Measurements from ENCODE around the gene ITSN1.

Gene ITSN1

DNA sequence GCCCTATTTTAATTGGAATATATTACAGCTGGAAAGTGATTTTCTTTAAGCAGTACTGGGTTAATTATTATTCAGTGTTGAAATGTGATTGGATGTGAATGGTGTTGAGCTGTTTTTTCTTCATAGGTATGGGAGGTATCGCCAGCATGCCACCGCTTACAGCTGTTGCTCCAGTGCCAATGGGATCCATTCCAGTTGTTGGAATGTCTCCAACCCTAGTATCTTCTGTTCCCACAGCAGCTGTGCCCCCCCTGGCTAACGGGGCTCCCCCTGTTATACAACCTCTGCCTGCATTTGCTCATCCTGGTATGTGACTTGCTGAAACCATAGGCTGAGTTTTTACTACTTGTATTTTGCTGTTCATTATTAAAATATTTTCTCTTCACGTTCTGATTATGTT is 107.7 kb downstream of the ITSN1 start:
- TF ChIP-seq ISL1 (CRISPR knock-in tag; IDR thresholded peaks at IDR 0.05), result no peak
- TF ChIP-seq, protein P1, sequence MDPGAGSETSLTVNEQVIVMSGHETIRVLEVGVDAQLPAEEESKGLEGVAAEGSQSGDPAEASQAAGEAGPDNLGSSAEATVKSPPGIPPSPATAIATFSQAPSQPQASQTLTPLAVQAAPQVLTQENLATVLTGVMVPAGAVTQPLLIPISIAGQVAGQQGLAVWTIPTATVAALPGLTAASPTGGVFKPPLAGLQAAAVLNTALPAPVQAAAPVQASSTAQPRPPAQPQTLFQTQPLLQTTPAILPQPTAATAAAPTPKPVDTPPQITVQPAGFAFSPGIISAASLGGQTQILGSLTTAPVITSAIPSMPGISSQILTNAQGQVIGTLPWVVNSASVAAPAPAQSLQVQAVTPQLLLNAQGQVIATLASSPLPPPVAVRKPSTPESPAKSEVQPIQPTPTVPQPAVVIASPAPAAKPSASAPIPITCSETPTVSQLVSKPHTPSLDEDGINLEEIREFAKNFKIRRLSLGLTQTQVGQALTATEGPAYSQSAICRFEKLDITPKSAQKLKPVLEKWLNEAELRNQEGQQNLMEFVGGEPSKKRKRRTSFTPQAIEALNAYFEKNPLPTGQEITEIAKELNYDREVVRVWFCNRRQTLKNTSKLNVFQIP (CRISPR knock-in tag; IDR thresholded peaks at IDR 0.05; ENCODE audit: borderline replicate concordance, low read depth), result no peak
- no peak for TF ChIP-seq ZC3H10 (CRISPR knock-in tag; IDR thresholded peaks at IDR 0.05)
- TF ChIP-seq CSDC2 (CRISPR knock-in tag; IDR thresholded peaks at IDR 0.05), result no peak
- no peak for TF ChIP-seq SNAI2 (CRISPR knock-in tag; IDR thresholded peaks at IDR 0.05)
- no peak for TF ChIP-seq OSR1 (CRISPR knock-in tag; IDR thresholded peaks at IDR 0.05)
- TF ChIP-seq, protein P2, sequence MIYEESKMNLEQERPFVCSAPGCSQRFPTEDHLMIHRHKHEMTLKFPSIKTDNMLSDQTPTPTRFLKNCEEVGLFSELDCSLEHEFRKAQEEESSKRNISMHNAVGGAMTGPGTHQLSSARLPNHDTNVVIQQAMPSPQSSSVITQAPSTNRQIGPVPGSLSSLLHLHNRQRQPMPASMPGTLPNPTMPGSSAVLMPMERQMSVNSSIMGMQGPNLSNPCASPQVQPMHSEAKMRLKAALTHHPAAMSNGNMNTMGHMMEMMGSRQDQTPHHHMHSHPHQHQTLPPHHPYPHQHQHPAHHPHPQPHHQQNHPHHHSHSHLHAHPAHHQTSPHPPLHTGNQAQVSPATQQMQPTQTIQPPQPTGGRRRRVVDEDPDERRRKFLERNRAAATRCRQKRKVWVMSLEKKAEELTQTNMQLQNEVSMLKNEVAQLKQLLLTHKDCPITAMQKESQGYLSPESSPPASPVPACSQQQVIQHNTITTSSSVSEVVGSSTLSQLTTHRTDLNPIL (CRISPR knock-in tag; IDR thresholded peaks at IDR 0.05; ENCODE audit: low read depth), result no peak
- TF ChIP-seq, protein P3, sequence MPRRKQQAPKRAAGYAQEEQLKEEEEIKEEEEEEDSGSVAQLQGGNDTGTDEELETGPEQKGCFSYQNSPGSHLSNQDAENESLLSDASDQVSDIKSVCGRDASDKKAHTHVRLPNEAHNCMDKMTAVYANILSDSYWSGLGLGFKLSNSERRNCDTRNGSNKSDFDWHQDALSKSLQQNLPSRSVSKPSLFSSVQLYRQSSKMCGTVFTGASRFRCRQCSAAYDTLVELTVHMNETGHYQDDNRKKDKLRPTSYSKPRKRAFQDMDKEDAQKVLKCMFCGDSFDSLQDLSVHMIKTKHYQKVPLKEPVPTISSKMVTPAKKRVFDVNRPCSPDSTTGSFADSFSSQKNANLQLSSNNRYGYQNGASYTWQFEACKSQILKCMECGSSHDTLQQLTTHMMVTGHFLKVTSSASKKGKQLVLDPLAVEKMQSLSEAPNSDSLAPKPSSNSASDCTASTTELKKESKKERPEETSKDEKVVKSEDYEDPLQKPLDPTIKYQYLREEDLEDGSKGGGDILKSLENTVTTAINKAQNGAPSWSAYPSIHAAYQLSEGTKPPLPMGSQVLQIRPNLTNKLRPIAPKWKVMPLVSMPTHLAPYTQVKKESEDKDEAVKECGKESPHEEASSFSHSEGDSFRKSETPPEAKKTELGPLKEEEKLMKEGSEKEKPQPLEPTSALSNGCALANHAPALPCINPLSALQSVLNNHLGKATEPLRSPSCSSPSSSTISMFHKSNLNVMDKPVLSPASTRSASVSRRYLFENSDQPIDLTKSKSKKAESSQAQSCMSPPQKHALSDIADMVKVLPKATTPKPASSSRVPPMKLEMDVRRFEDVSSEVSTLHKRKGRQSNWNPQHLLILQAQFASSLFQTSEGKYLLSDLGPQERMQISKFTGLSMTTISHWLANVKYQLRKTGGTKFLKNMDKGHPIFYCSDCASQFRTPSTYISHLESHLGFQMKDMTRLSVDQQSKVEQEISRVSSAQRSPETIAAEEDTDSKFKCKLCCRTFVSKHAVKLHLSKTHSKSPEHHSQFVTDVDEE (CRISPR knock-in tag; IDR thresholded peaks at IDR 0.05), result no peak
- no peak for TF ChIP-seq RARB (CRISPR knock-in tag; IDR thresholded peaks at IDR 0.05)
- no peak for TF ChIP-seq ZNF8 (CRISPR knock-in tag; IDR thresholded peaks at IDR 0.05)
- TF ChIP-seq ZFP3 (CRISPR knock-in tag; IDR thresholded peaks at IDR 0.05), result no peak
- TF ChIP-seq ZNF565 (CRISPR knock-in tag; conservative IDR thresholded peaks at IDR 0.05; ENCODE audit: low read depth), result no peak
- no peak for TF ChIP-seq GLIS3 (CRISPR knock-in tag; IDR thresholded peaks at IDR 0.05)
- no peak for TF ChIP-seq TCF4 (CRISPR knock-in tag; IDR thresholded peaks at IDR 0.05; ENCODE audit: borderline replicate concordance)
- TF ChIP-seq, protein P4, sequence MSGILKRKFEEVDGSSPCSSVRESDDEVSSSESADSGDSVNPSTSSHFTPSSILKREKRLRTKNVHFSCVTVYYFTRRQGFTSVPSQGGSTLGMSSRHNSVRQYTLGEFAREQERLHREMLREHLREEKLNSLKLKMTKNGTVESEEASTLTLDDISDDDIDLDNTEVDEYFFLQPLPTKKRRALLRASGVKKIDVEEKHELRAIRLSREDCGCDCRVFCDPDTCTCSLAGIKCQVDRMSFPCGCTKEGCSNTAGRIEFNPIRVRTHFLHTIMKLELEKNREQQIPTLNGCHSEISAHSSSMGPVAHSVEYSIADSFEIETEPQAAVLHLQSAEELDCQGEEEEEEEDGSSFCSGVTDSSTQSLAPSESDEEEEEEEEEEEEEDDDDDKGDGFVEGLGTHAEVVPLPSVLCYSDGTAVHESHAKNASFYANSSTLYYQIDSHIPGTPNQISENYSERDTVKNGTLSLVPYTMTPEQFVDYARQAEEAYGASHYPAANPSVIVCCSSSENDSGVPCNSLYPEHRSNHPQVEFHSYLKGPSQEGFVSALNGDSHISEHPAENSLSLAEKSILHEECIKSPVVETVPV (CRISPR knock-in tag; IDR thresholded peaks at IDR 0.05), result no peak
- no peak for TF ChIP-seq BACH2 (CRISPR knock-in tag; IDR thresholded peaks at IDR 0.05; ENCODE audit: borderline replicate concordance)
- TF ChIP-seq ZNF70 (CRISPR knock-in tag; IDR thresholded peaks at IDR 0.05), result no peak
- no peak for TF ChIP-seq ESRRG (CRISPR knock-in tag; IDR thresholded peaks at IDR 0.05)
- no peak for TF ChIP-seq ARNTL (CRISPR knock-in tag; IDR thresholded peaks at IDR 0.05; ENCODE audit: borderline replicate concordance, low read depth)
- ATAC-seq, result no peak

DNA sequence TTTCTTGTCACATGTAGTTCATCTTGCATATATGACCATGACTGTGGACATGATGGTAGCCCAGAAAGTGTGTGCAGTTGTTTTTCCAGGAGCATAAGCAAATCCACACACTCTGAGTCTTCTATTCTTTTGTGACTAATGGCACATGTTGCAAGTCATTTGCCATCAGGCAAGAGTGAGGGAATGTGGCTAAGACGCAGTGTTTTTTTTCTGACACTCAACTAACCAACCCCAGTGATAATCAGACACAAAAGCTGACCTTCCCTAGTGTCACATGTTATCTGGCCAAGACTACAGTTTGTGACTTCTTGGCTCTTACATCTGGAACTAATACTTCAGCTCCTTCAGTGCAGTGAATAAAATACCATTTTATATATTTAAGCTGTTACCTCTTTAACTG is 108.8 kb downstream of the ITSN1 start:
- no peak for TF ChIP-seq ZC3H10 (CRISPR knock-in tag; IDR thresholded peaks at IDR 0.05)
- TF ChIP-seq, protein P5, sequence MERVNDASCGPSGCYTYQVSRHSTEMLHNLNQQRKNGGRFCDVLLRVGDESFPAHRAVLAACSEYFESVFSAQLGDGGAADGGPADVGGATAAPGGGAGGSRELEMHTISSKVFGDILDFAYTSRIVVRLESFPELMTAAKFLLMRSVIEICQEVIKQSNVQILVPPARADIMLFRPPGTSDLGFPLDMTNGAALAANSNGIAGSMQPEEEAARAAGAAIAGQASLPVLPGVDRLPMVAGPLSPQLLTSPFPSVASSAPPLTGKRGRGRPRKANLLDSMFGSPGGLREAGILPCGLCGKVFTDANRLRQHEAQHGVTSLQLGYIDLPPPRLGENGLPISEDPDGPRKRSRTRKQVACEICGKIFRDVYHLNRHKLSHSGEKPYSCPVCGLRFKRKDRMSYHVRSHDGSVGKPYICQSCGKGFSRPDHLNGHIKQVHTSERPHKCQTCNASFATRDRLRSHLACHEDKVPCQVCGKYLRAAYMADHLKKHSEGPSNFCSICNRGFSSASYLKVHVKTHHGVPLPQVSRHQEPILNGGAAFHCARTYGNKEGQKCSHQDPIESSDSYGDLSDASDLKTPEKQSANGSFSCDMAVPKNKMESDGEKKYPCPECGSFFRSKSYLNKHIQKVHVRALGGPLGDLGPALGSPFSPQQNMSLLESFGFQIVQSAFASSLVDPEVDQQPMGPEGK (CRISPR knock-in tag; IDR thresholded peaks at IDR 0.05; ENCODE audit: borderline replicate concordance), result no peak
- no peak for TF ChIP-seq SNAI2 (CRISPR knock-in tag; IDR thresholded peaks at IDR 0.05)
- no peak for TF ChIP-seq TOX (CRISPR knock-in tag; IDR thresholded peaks at IDR 0.05; ENCODE audit: borderline replicate concordance)
- no peak for ATAC-seq

DNA sequence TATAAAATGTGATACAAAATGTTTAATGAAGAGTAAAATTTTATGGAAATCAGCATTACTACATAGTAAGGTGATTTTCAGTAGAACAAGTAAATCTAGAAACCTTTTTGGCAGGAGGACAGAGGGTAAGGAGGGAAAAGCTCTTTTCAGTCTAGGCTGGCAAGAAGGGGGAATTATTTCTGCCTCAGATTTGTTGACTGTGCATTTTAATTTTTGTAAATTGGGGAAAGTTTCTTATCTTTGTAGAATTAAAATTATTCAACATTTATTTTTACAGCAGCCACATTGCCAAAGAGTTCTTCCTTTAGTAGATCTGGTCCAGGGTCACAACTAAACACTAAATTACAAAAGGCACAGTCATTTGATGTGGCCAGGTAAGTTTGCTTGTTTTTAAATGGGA is 109.2 kb downstream of the ITSN1 start:
- ATAC-seq, result no peak
- TF ChIP-seq, protein P4 (CRISPR knock-in tag; IDR thresholded peaks at IDR 0.05), result no peak
- TF ChIP-seq RARB (CRISPR knock-in tag; IDR thresholded peaks at IDR 0.05), result no peak
- TF ChIP-seq, protein P3 (CRISPR knock-in tag; IDR thresholded peaks at IDR 0.05), result no peak
- TF ChIP-seq ESRRG (CRISPR knock-in tag; IDR thresholded peaks at IDR 0.05), result no peak
- no peak for TF ChIP-seq TCF4 (CRISPR knock-in tag; IDR thresholded peaks at IDR 0.05; ENCODE audit: borderline replicate concordance)
- no peak for TF ChIP-seq ZC3H10 (CRISPR knock-in tag; IDR thresholded peaks at IDR 0.05)
- TF ChIP-seq PPARA (CRISPR knock-in tag; IDR thresholded peaks at IDR 0.05; ENCODE audit: borderline replicate concordance), result no peak
- TF ChIP-seq ZNF70 (CRISPR knock-in tag; IDR thresholded peaks at IDR 0.05), result no peak
- TF ChIP-seq SNAI2 (CRISPR knock-in tag; IDR thresholded peaks at IDR 0.05), result no peak
- TF ChIP-seq TOX (CRISPR knock-in tag; IDR thresholded peaks at IDR 0.05; ENCODE audit: borderline replicate concordance), result no peak
- no peak for TF ChIP-seq ARNTL (CRISPR knock-in tag; IDR thresholded peaks at IDR 0.05; ENCODE audit: borderline replicate concordance, low read depth)
- TF ChIP-seq, protein P2 (CRISPR knock-in tag; IDR thresholded peaks at IDR 0.05; ENCODE audit: low read depth), result no peak
- TF ChIP-seq ISL1 (CRISPR knock-in tag; IDR thresholded peaks at IDR 0.05), result no peak
- no peak for TF ChIP-seq CSDC2 (CRISPR knock-in tag; IDR thresholded peaks at IDR 0.05)
- no peak for TF ChIP-seq ZNF8 (CRISPR knock-in tag; IDR thresholded peaks at IDR 0.05)
